Measurements from ENCODE around the gene THADA.

Gene THADA

GRCh38 chr2:43391201-43391877 lies 204.5 kb downstream of the THADA start:
- TF ChIP-seq CTCF (IDR thresholded peaks at IDR 0.05; ENCODE audit: insufficient read depth, low read length, poor library complexity, severe bottlenecking) (no peak), EZH2phosphoT487 (conservative IDR thresholded peaks at IDR 0.05; ENCODE audit: low read length) (no peak)
- Histone ChIP-seq H3K4me2 (ENCODE audit: low read depth, low read length, poor library complexity, severe bottlenecking) (no peak overlapping the region), H2AFZ (ENCODE audit: low read depth, low read length, severe bottlenecking) (no peak overlapping the region), H3K4me3 (ENCODE audit: insufficient read depth, low read length, poor library complexity, severe bottlenecking) (no peak overlapping the region), H4K20me1 (ENCODE audit: low read depth, low read length) (no peaks in the 10 kb centered on the region), H3K27ac (ENCODE audit: low read depth, low read length) (no peak overlapping the region), H3F3A (ENCODE audit: insufficient read depth) (no peaks in the 10 kb centered on the region), H3K27me3 (ENCODE audit: low read length) (no peaks in the 10 kb centered on the region), H3K79me2 (ENCODE audit: insufficient read depth, low read length) (no peaks in the 10 kb centered on the region), H3K36me3 (ENCODE audit: low read length) (no peaks in the 10 kb centered on the region), H3K9ac (ENCODE audit: low read length) (no peak overlapping the region), H3K9me3 (ENCODE audit: insufficient read depth, low read length) (no peaks in the 10 kb centered on the region), H3K9me2 (replicated peaks; ENCODE audit: insufficient read depth, low read length) (no peaks in the 10 kb centered on the region)

- Histone ChIP-seq H3K9me2 (replicated peaks; ENCODE audit: insufficient read depth, low read length) (no peaks in the 10 kb centered on the region), H4K20me1 (ENCODE audit: low read depth, low read length) (no peaks in the 10 kb centered on the region), H3K9ac (ENCODE audit: low read length) (no peak overlapping the region), H3K79me2 (ENCODE audit: insufficient read depth, low read length) (no peaks in the 10 kb centered on the region), H3K9me3 (ENCODE audit: insufficient read depth, low read length) (no peaks in the 10 kb centered on the region), H2AFZ (ENCODE audit: low read depth, low read length, severe bottlenecking) (no peak overlapping the region), H3K27ac (ENCODE audit: low read depth, low read length) (no peak overlapping the region), H3K4me2 (ENCODE audit: low read depth, low read length, poor library complexity, severe bottlenecking) (no peak overlapping the region), H3F3A (ENCODE audit: insufficient read depth) (no peaks in the 10 kb centered on the region), H3K4me3 (ENCODE audit: insufficient read depth, low read length, poor library complexity, severe bottlenecking) (no peak overlapping the region), H3K27me3 (ENCODE audit: low read length) (no peaks in the 10 kb centered on the region), H3K36me3 (ENCODE audit: low read length) (no peaks in the 10 kb centered on the region)
- TF ChIP-seq EZH2phosphoT487 (conservative IDR thresholded peaks at IDR 0.05; ENCODE audit: low read length): no peak
- TF ChIP-seq CTCF (IDR thresholded peaks at IDR 0.05; ENCODE audit: insufficient read depth, low read length, poor library complexity, severe bottlenecking): no peak
Measured at GRCh38 chr2:43389581-43390466, 206.0 kb downstream of the THADA start.

GRCh38 chr2:43388371-43388770 lies 207.5 kb downstream of the THADA start:
- Histone ChIP-seq H3K9me2 (replicated peaks; ENCODE audit: insufficient read depth, low read length) (no peaks in the 10 kb centered on the region), H4K20me1 (ENCODE audit: low read depth, low read length) (no peaks in the 10 kb centered on the region), H3F3A (ENCODE audit: insufficient read depth) (no peaks in the 10 kb centered on the region), H3K27ac (ENCODE audit: low read depth, low read length) (no peak overlapping the region), H3K79me2 (ENCODE audit: insufficient read depth, low read length) (no peaks in the 10 kb centered on the region), H3K4me2 (ENCODE audit: low read depth, low read length, poor library complexity, severe bottlenecking) (no peak overlapping the region), H3K9me3 (ENCODE audit: insufficient read depth, low read length) (no peaks in the 10 kb centered on the region), H3K27me3 (ENCODE audit: low read length) (no peaks in the 10 kb centered on the region), H3K9ac (ENCODE audit: low read length) (no peak overlapping the region), H2AFZ (ENCODE audit: low read depth, low read length, severe bottlenecking) (no peak overlapping the region), H3K36me3 (ENCODE audit: low read length) (no peaks in the 10 kb centered on the region), H3K4me3 (ENCODE audit: insufficient read depth, low read length, poor library complexity, severe bottlenecking) (no peak overlapping the region)
- no peak for TF ChIP-seq CTCF (IDR thresholded peaks at IDR 0.05; ENCODE audit: insufficient read depth, low read length, poor library complexity, severe bottlenecking)
- no peak for TF ChIP-seq EZH2phosphoT487 (conservative IDR thresholded peaks at IDR 0.05; ENCODE audit: low read length)
